Ovary (tissue), 9 donors: Measurements from ENCODE around the gene CAPN15. TPM values are rescaled to one million over a fixed set of nuclear protein-coding genes. Genes with fewer than 3 reads are reported as not detected.

Source experiments
- DNase-seq, 5 donors: peaks; one replicate each; pipeline ENCODE4 v3.0.0-alpha.2; 2019 to 2020
- H3K27ac ChIP-seq, 2 donors: fragments of 200-600 bp; one replicate each; pipeline versions ENCODE4 v1.5.1 to v1.8.0; 2019 to 2022
- H3K27me3 ChIP-seq: fragments of 200-600 bp; one replicate; pipeline ENCODE4 v1.8.0; 2022
- H3K36me3 ChIP-seq: fragments of 200-600 bp; sonication (generic); one replicate; pipeline ENCODE4 v1.5.1; 2019
- H3K4me1 ChIP-seq: one replicate; pipeline ENCODE4 v1.8.1; 2013; ENCODE audit warnings: mild to moderate bottlenecking, moderate library complexity; ENCODE audit not compliant: insufficient read depth
- H3K4me3 ChIP-seq: fragments of 200-600 bp; sonication (generic); one replicate; pipeline ENCODE4 v1.5.1; 2017
- H3K9me3 ChIP-seq, 2 donors: fragments of 200-600 bp in 1 of 2; sonication (generic) in 1 of 2; one replicate each; pipeline versions ENCODE4 v1.5.1 to v1.8.1; 2013 to 2019; ENCODE audit warnings: mild to moderate bottlenecking in 1 of 2, moderate library complexity in 1 of 2
- CTCF ChIP-seq, 3 donors: fragments of 450-650 bp in 2 of 3; fragments of 200-600 bp in 1 of 3; IDR thresholded peaks; one replicate each; pipeline versions ENCODE4 v1.5.1 to v1.8.0; 2016 to 2022; ENCODE audit warnings: antibody characterized with exemption in 3 of 3, mild to moderate bottlenecking in 1 of 3
- EP300 ChIP-seq: sonication (generic); formaldehyde crosslinking; IDR thresholded peaks from one replicate; pipeline ENCODE4 v1.6.1; 2017; ENCODE audit warnings: antibody characterized with exemption
- POLR2A ChIP-seq: fragments of 450-650 bp; IDR thresholded peaks from one replicate; pipeline ENCODE4 v1.6.1; 2017; ENCODE audit warnings: antibody characterized with exemption, mild to moderate bottlenecking, moderate library complexity
- WGBS, 3 donors: extraction: QIAGEN DNeasy Blood & Tissue Kit in 1 of 3; methylation state at CpG; one replicate each; pipeline versions ENCODE4 v1.1.5 to v1.1.7; 2013 to 2017; 5-methylcytosine and 5-hydroxymethylcytosine counted together
- intact Hi-C, 4 donors: fragments of 100-400 bp; cut with DNase I; formaldehyde crosslinking; loops; one replicate each; pipeline versions ENCODE4 v1.11.0 to v1.15.1; 2022 to 2023
- polyA plus RNA-seq, 2 donors: library from polyadenylated mRNA; stranded (reverse); fragments of 200-250 nt in 1 of 2; fragments of 350-450 nt in 1 of 2; fragmentation: Illumina TruSeq in 1 of 2; extraction: RNeasy Lipid Tissue Mini Kit (QIAGEN cat#74804) in 1 of 2; gene quantifications; one replicate each; pipeline ENCODE4 v1.2.3, GENCODE V29; 2013 to 2014
- total RNA-seq, 7 donors: library from RNA; depleted of rRNA in 2 of 7; stranded (reverse); fragments of >200 nt in 2 of 7; fragmentation: NEBNext Ultra II Directional in 3 of 7; extraction: Animal tissue kit (Norgen Biotek cat#: 25700) in 3 of 7; gene quantifications; one replicate each; pipeline versions ENCODE4 v1.1.0 to v1.2.4, GENCODE V29; 2016 to 2023
- donor health status: DM: no; HTN: no; CAD: no; lungs with moderate emphysema.
- donor health status: DM: no; HTN: no; CAD: no.
- donor health status: Bipolar disorder and iron deficiency.
- donor health status: DM: yes; HTN: yes; CAD: no.
- donor health status: DM: no; HTN: no; CAD: no.
- donor health status: DM: yes; HTN: yes; CAD: no.

CAPN15 gene
- total and polyA plus RNA-seq, 9 donors: 1.6 to 38.9 (median 25.0) TPM

- H3K4me3 ChIP-seq: peak overlapping the region; percentile 59
- peaks cover 22% of the 10 kb centered on the region for H3K4me1 ChIP-seq
- no peaks in the 10 kb centered on the region for H3K36me3 ChIP-seq
- no peaks in the 10 kb centered on the region for H3K9me3 ChIP-seq
- peak; percentile 50 to 73 (median 66) for DNase-seq
- TF ChIP-seq POLR2A (no peak), EP300 (no peak), CTCF (IDR thresholded peaks at IDR 0.05) (no peak)
- intact Hi-C loops: loop anchor here in 1 of 4 donors (10.0 kb wide), 1 partner anchor 1156 kb away; no protein-coding TSS in a partner anchor
- 1 to 3% (median 1%) methylated on average over 34 to 55 of the region's 55 CpGs for WGBS, 3 donors
- no peaks in the 10 kb centered on the region for H3K27me3 ChIP-seq
- H3K27ac ChIP-seq: peak overlapping the region; percentile 24 to 45
Observed at GRCh38 chr16:528111-529011, 849 bp downstream of the CAPN15 start.

GRCh38 chr16:529012-529575, 1.6 kb downstream of the CAPN15 start:
- Histone ChIP-seq H3K4me3 (peak overlapping the region; percentile 59), H3K4me1 (peaks cover 27% of the 10 kb centered on the region)
- 42 to 49% (median 48%) methylated on average over 12 of the region's 12 CpGs for WGBS, 3 donors

GRCh38 chr16:530111-530817, 2.8 kb downstream of the CAPN15 start:
- TF ChIP-seq CTCF (IDR thresholded peaks at IDR 0.05) (no peak), EP300 (no peak), POLR2A (no peak)
- no peaks in the 10 kb centered on the region for H3K9me3 ChIP-seq
- no peak overlapping the region for H3K4me3 ChIP-seq
- intact Hi-C loops: no loop called here
- 88 to 93% (median 89%) methylated on average over 19 to 23 of the region's 23 CpGs for WGBS, 3 donors
- no peaks in the 10 kb centered on the region for H3K36me3 ChIP-seq
- peak in 1 of 5 donors; percentile 44 for DNase-seq
- peaks cover 27% of the 10 kb centered on the region for H3K4me1 ChIP-seq
- no peak overlapping the region for H3K27ac ChIP-seq
- H3K27me3 ChIP-seq: no peaks in the 10 kb centered on the region

More at GRCh38 chr16:529012-529575, 1.6 kb downstream of the CAPN15 start:
- DNase-seq: peak in 1 of 5 donors; percentile 33
- H3K9me3 ChIP-seq: no peaks in the 10 kb centered on the region
- intact Hi-C loops: loop anchor here in 1 of 4 donors (10.0 kb wide), 1 partner anchor 1156 kb away; no protein-coding TSS in a partner anchor
- TF ChIP-seq CTCF (IDR thresholded peaks at IDR 0.05) (no peak), POLR2A (no peak), EP300 (no peak)
- H3K36me3 ChIP-seq: no peaks in the 10 kb centered on the region
- no peaks in the 10 kb centered on the region for H3K27me3 ChIP-seq
- H3K27ac ChIP-seq: no peak overlapping the region

GRCh38 chr16:531494-532125, 4.1 kb downstream of the CAPN15 start:
- no peak for TF ChIP-seq EP300
- intact Hi-C loops: no loop called here
- H3K27me3 ChIP-seq: no peaks in the 10 kb centered on the region
- WGBS, 3 donors: 90 to 95% (median 92%) methylated on average over 16 of the region's 16 CpGs
- H3K4me3 ChIP-seq: no peak overlapping the region
- no peaks in the 10 kb centered on the region for H3K9me3 ChIP-seq
- H3K27ac ChIP-seq: no peak overlapping the region
- H3K4me1 ChIP-seq: peaks cover 20% of the 10 kb centered on the region
- DNase-seq: no peak
- no peaks in the 10 kb centered on the region for H3K36me3 ChIP-seq
